HG02885 (cell line): Measurements from ENCODE around the gene RETREG1.

Experiments
- ATAC-seq: cut with Tn5 transposase; IDR thresholded peaks from one replicate; pipeline ENCODE4 v1.9.1; 2021; ENCODE audit warnings: mild to moderate bottlenecking; ENCODE audit not compliant: unreplicated experiment, poor library complexity

The RETREG1 gene

DNA sequence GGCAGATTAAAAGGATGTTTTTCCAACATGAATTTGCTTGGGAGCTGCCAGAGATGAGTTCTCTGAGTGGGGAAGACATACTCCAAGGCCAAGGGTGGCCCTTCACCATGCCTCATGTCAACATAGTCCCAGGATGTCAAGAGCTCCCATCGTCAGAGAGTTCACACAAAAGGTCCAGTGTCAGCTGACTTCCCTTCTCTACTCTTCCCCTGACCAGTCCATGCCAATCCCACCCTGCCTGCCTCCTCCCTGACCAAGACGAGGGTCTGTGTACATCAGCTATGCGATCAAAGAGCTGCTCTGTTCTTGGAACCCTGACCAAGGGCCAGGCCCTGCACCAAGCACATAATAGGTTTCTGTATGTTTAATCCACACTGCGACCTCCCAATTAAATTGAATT is 80.0 kb downstream of the RETREG1 start:
- ATAC-seq, result no peak

GRCh38 chr5:16536246-16536645 is 80.6 kb downstream of the RETREG1 start:
- no peak for ATAC-seq

DNA sequence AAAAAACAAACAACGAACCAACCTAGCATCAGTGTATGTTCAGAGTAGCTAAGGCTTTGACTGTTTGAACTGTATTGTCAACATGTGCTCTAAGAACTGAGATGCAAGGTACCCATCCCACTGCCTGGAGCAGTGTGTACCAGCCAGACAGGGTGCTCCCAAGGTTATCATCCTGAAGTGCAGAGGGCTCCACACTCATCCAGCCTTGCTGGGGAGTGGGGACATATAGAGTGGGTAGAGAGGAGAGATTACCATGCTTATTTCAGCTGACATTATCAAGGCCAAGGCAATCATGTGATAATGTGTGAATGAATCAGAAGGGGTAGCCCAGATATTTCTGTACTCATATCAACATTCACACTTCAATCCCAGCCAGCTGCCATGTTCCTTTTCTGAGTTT is 82.5 kb downstream of the RETREG1 start:
- ATAC-seq, result no peak

DNA sequence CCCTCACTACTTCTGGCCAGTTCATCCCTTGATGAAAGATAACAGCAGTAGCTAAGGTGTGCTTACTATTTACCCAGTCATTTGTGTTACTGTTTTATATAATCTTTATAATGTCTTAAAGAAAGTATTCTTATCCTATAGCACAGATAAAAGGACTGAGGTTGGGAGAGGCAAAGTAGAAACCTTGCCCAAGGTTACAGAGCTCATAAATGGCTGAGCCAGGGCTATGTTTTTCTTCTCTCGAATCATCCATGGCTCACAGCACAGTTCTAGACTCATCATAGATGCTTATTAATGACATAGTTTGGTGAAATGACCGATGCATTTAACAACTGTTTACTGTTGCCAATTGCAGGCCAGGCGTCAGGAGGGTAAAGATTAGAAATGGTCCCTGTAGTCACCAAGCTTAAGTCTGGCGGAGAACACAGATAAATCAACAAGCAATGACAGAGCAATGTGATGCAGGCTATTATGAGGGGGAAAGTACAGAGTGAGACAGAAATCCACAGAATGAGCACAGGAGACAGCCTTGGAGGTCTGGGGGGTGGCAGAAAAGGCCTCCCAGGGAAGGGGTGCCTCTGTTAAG is 85.6 kb downstream of the RETREG1 start:
- ATAC-seq, result no peak

DNA sequence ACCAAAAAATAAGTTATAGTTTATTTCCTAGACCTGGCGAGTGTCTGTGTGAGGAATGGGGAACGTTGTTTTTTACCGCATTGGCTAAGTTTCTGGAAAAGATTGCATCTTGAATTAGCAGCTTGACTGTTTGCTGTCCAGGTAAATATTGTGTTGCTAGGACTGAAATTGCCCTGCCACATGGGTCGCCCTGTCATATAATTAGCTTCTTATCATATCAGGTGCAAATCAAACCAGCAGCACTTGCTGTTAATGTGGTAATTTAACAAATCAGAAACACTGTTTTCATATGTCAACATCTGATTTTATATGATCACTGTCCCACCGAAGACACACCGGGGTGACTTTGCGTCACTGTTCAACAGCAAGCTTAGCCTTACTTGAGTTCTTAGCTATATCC is 87.5 kb downstream of the RETREG1 start:
- no peak for ATAC-seq

- no peak for ATAC-seq
Measured at GRCh38 chr5:16528382-16529110, 88.3 kb downstream of the RETREG1 start.

DNA sequence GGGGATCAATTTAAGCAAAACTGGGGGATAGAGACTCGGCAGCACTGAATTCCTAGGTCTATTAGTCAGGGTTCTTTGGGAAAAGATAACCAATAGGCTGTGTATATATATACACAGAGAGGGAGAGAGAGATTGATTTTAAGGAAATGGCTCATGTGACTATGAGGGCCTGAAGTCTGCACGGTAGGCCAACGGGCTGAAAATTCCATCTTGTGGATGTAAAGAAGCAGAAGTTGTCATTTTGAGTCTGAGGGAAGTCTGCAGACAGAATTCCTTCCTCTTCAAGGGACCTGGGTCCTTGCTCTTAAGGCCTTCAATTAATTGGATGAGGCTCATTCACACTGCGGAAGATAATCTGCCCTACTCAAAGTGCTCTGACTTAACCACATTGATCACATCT is 91.1 kb downstream of the RETREG1 start:
- ATAC-seq, result no peak

DNA sequence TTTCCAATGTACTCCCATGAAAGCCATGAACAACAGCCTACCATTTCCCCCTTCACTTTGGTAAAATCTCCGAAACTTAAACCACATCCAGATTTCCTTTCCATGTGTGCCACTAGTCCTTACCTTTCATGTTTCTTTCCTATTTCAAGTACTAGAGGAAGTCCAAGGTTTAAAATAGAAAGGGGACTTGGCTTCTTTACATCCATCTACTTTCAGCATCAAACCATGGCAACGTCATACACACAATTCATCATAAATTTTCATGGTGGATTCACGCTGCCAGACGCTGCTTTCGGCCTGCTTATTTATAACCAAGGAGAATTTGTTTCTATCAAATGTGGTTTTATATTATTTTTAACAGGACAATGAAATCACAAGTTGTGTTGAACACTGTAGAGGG is 92.5 kb downstream of the RETREG1 start:
- ATAC-seq, result no peak

DNA sequence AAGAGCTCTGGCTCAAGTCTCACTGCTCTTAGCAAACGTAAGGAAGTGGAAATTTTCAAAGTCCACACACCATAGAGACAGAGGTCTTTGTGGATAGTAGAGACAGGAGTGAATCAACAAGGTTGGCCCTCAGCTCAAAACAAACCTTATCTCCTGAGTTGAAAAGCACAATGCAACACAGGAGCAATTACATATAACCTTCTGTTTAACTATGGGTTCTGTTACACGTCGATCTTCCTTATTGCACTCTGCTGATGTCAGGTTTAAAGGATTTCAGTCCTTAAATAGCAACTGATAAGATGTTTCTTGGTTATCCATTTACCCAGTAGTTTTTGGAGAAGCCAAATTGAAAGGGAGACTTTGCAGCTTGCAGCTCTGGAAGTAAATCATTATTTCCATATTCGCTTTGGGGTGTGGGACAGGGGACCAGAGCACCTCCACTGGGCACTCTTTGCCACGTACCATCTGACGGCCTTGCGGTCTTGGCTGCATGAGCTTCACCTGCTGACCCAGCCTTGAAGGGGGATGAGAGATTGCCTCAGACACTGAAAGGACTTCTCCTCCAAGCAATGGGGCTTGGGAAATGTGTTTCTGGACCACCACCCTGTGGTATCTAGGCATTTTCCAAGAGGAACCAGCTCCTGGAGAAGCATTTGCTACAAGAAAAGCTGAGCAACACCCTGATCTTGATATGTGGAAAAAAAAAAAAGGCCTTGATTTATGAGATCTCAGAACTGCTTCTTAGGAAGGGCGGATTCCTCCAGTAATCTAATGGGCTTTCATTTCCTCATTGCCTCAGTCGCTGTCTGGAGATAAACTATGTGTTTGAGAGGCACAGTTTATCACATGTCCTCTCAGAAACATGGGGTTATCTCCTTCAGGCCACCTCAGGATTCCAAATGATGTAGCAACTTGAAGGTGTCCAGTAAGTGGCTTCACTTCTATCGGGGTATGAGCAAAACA is 95.0 kb downstream of the RETREG1 start:
- no peak for ATAC-seq

GRCh38 chr5:16520841-16521240 is 96.0 kb downstream of the RETREG1 start:
- no peak for ATAC-seq

- no peak for ATAC-seq
Measured at GRCh38 chr5:16519435-16519834, 97.4 kb downstream of the RETREG1 start.

GRCh38 chr5:16518606-16519005 is 98.2 kb downstream of the RETREG1 start:
- no peak for ATAC-seq

DNA sequence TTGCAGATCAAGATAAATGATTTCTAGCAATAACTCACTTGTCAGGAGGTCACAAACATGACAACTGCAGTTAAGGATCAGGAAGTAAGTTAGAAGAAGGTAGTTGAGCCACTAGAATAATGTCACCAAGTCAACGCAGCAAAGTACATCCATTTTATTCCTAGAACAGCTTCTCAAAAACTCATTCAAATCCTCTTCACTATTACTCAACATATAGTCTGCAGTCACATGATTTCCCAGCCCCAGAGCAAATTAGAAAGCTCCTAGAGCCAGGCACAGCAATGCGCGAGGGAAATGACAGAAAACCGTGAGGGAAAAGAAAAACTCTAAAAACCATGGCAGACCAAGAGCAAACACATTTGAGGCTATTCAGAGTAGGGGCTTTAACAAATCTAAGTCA is 101.3 kb downstream of the RETREG1 start:
- ATAC-seq, result no peak

GRCh38 chr5:16510098-16510497 is 106.7 kb downstream of the RETREG1 start:
- no peak for ATAC-seq

DNA sequence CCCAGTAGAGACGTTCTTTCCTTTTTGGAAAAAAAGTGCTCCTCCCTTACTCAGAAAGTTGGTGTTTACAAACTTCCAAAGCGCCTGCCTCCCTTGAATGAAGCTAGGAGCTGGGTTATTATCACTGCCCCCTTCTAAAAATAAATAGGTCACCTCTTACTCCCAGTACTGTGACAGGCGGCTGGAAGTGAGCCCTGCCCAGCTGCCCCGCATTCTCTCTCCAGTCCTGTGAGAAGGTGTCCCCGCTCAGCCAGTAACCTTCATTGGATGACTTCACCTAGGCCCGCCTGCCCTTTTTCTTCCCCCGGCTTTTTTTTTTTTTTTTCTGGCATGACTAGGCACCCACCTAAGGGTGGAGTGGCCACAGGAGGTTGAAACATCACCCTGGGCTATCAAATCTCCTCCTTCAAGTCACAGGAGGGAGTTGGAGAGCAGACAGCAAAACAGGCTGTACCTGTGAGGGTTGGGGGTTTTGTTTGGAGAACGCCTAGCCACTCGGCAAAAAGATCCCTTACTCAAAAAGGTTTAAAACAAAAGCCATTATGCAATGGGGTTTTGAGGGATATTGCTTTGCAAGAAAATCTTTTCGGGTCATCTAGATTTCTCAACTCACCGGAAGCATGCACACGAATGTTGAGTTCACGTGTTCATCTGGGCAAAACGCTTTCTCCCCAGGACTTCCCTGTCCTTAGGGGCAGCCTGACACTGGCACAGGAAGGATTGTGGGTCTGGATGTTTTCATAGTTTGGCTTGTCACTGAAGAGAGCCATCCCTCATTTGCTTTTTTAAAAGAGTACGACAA is 107.9 kb downstream of the RETREG1 start:
- ATAC-seq, result no peak

- no peak for ATAC-seq
Measured at GRCh38 chr5:16507716-16508115, 109.1 kb downstream of the RETREG1 start.

DNA sequence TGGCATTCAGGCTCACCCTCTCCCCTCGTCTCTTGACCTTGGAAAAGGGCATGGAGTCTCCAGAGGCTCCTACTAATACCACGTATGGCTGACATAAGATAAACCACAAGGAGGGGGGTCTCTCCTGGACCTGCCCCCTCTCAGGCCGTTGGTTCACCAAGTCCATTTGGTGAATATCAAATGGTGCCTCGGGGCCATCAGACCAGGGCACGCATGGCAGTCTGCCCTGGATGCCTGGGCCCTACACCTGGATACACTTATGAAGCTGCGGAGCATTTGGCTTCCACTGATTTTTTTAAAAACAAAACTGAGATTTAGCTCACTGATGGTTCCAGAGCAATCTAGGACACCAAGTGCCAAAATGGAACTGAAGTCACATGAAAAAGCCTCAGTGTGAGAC is 110.9 kb downstream of the RETREG1 start:
- ATAC-seq, result no peak

GRCh38 chr5:16505140-16505891 is 111.5 kb downstream of the RETREG1 start:
- ATAC-seq, result no peak

DNA sequence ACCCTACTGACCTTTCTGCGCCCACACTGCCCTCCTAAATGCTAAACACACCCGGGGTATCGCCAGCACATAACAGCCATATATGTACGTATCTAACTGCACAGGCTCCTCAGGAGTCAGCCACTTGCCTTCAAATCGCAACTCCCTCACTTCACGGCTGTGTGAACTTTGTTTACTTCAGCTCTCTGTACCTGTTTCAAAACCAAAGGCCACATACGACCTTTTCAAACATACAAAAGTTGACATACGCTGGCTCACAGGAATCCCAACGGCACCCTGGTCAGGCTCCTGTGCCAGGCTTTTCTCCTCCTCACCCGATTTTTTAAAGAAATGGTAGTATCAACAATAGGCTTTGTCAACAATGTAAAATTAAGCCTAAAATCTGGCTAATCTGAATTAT is 112.2 kb downstream of the RETREG1 start:
- no peak for ATAC-seq

DNA sequence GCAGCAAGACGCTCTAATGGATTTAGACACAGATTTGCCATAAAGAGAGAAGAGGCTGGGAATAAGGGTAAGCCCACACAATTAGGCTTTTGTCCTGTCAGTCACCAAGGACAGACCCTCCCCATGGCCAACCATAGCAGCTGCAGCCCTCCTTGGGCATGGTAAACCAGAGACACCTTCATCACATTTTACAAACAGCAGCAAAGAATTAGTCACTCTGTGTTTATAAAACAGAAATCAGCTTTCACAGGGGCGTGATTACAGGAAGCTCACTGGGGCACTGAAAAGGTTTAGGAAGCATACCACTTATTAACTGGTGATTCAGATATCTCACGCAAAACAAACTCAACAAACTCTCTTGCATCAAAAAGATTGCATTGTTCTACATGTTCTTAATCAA is 113.9 kb downstream of the RETREG1 start:
- no peak for ATAC-seq
